ENCODE measurements around the gene RBP5. TPM values are rescaled to one million over a fixed set of nuclear protein-coding genes. Genes with fewer than 3 reads are reported as not detected.

Gene RBP5, protein sequence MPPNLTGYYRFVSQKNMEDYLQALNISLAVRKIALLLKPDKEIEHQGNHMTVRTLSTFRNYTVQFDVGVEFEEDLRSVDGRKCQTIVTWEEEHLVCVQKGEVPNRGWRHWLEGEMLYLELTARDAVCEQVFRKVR
- not detected in 2 replicates for total RNA-seq

DNA sequence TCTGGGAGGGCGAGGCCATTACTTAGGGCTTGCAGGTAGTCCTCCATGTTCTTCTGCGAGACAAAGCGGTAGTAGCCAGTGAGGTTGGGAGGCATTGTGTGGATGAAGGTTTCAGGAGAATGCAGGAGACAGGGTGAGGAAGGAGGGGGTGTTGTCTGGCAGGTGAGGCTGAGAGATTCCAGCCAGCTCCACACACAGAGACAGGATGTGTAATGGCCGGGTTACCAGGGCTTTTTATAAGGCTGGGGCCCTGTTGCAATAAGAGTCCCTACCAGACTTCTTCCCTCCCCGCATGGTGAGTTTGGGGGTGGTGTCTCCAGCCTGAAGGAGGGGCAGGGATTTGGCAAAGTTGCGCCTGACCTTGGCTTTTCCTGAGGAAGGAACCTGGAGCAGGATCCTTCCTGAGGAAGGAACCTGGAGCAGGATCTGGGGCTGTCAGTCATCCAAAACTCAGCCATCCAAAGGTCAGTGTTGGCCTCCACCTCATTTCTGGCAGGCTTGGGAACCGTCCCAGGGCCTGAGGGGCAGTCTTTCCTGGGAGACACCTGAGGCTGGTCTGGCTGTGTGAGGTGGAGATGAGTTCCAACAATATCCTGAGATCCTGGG, at the start of gene RBP5:
Gene RBP5, minus strand, starts transcription at position 209 of the 606 bp plus-strand sequence. Its CDS starts 114 bp downstream, at position 95.

GRCh38 chr12:7129872-7130691, 1.4 kb upstream of the RBP5 start, which contains the start of gene CLSTN3:
Gene CLSTN3, plus strand, starts transcription at chr12:7130371. Its CDS starts 278 bp downstream, at chr12:7130649.

GRCh38 chr12:7108796-7109571, 19.7 kb downstream of the RBP5 start, which contains the start of gene C1RL:
Gene C1RL, minus strand, starts transcription at chr12:7109214. Its CDS starts 34 bp downstream, at chr12:7109180.

DNA sequence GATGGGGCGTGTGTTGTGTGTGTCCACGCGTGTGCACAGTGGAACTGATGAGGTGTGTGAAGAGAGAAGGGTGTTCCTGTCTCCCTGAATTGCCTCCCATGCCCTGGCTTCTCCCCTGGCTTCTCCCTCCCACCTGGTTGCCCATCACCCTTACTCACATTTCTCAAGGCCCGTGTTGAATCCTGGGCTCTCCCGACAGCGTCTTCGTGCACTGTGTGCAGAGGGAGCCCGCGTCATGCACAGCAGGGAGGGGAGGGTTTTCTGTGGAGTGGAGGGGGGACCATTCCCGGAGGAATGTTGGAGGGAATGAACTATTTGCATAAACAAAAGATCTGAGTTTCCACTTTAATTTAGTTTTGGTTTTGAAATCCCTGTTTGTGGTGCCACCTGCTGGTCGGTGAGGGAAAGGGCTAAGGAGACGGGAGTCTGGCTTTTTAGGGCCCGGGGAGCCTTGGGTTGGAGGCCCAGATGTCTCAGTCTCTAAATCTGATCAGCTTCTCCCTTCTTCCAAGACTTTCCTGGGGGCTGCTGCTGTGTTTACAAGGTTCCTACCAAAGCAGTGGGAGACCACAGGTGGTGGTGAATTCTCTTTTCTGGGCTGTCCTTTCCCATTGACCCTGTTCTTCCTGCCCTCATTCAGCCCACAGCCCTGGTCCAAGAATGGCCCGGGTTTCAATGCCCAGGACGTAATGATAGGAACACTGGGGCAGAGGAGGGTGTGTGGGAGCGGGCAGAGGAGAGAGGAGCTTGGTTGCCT, 36.3 kb downstream of the RBP5 start, which contains the start of gene C1R:
Gene C1R, minus strand, starts transcription at position 217 of the 757 bp plus-strand sequence. Its CDS starts 57 bp downstream, at position 160.

Other genes starting within 250 kb of the RBP5 start
- gene LRRC23, start 224.1 kb downstream of the RBP5 start, total RNA-seq: 9.5 and 14.1 TPM in 2 replicates
- 11.7 and 44.1 TPM in 2 replicates for gene ENO2, start 214.3 kb downstream of the RBP5 start, total RNA-seq
- gene ATN1, start 200.9 kb downstream of the RBP5 start, total RNA-seq: 5.0 and 7.5 TPM in 2 replicates
- not detected in 2 replicates for gene RNU7-1, start 185.1 kb downstream of the RBP5 start, total RNA-seq
- 170 and 215 TPM in 2 replicates for gene C12orf57, start 184.9 kb downstream of the RBP5 start, total RNA-seq
- under 0.01 and 0.09 TPM in 2 replicates for gene PTPN6, start 177.5 kb downstream of the RBP5 start, total RNA-seq
- gene PHB2, start 158.2 kb downstream of the RBP5 start, total RNA-seq: 147 and 183 TPM in 2 replicates
- 32.4 and 39.4 TPM in 2 replicates for gene EMG1, start 158.0 kb downstream of the RBP5 start, total RNA-seq
- gene LPCAT3, start 110.4 kb downstream of the RBP5 start, total RNA-seq: 13.8 and 17.2 TPM in 2 replicates
- 545 and 658 TPM in 2 replicates for gene C1S, start 68.2 kb downstream of the RBP5 start, total RNA-seq
- gene C1R, start 36.4 kb downstream of the RBP5 start, total RNA-seq: 197 and 242 TPM in 2 replicates
- 41.5 and 51.9 TPM in 2 replicates for gene C1RL, start 19.7 kb downstream of the RBP5 start, total RNA-seq
- 11.5 and 13.7 TPM in 2 replicates for gene CLSTN3, start 1.5 kb upstream of the RBP5 start, total RNA-seq
- 29.7 and 32.4 TPM in 2 replicates for gene PEX5, start 60.8 kb upstream of the RBP5 start, total RNA-seq
- not detected in 2 replicates for gene ACSM4, start 175.2 kb upstream of the RBP5 start, total RNA-seq

Data from smooth muscle cell of bladder (primary cell).